AG10803 (cell line): ENCODE data around the gene DPF3.

Experiments
- DNase-seq: peaks from one replicate; pipeline ENCODE4 v3.0.0; 2010; ENCODE audit warnings: low read depth
- H3K4me3 ChIP-seq: 2 replicates; pipeline ENCODE4 v1.5.1; 2011; ENCODE audit warnings: mild to moderate bottlenecking, low read length, control low read depth
- CTCF ChIP-seq: conservative IDR thresholded peaks from 2 replicates; pipeline ENCODE4 v1.5.1; 2011; ENCODE audit warnings: mild to moderate bottlenecking, low read length, control low read depth, inconsistent platforms

DPF3 gene

DNA sequence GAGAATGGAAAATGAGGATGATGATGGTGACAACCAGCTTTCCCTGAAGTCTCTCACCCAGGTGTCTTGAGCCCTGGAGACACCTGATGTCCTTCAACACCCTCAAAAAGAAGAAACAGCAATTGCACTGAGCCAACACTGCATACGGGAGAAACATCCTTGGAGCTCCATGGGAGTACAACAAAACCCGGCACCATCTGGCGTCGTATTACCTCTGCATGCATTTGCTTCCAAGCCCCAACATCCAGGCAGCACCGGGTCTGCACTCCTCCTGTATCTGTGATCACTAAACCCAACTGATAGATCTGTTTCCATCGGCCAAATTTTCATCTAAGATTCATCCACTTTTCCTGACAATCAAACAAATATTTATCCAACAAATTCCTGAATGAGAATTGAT lies 249.9 kb downstream of the DPF3 start:
- DNase-seq = no peak
- no peak for TF ChIP-seq CTCF

DNA sequence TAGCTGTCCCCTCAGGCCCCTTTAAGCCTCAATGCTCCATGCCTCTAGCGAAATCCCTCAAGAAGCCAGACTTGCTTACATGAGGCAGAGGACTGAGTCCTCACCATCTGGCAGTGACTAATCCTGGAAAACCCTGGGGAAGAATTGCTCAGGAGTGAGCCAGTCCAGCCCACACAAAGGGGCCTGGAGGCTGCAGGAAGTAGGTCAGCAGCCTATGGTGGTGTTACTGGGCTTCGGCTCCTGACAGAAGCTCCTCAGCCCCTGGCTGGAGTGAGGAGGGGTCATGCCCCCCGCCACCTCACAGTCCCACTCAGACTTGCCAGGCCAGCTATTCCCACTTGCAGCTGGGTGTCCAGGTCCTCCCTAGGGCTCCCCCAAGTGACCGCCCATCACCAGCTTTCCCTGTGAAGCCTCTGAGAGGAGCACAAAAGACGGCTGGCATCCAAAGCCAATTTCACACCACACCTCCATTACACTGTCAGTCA lies 250.5 kb downstream of the DPF3 start:
- peak; percentile 96 for DNase-seq
- 0 out of 2 replicates have a peak, but pooled peaks have one; percentile 6 for TF ChIP-seq CTCF

More for the DNA sequence above, 249.9 kb downstream of the DPF3 start:
- H3K4me3 ChIP-seq = no peak overlapping the region

GRCh38 chr14:72640911-72641485 lies 252.9 kb downstream of the DPF3 start:
- H3K4me3 ChIP-seq = no peak overlapping the region
- DNase-seq = no peak
- no peak for TF ChIP-seq CTCF

More for the DNA sequence above, 250.5 kb downstream of the DPF3 start:
- H3K4me3 ChIP-seq = no peak overlapping the region

GRCh38 chr14:72638021-72638420 lies 255.9 kb downstream of the DPF3 start:
- DNase-seq = peak; percentile 94
- TF ChIP-seq CTCF = no peak
- no peak overlapping the region for H3K4me3 ChIP-seq

DNA sequence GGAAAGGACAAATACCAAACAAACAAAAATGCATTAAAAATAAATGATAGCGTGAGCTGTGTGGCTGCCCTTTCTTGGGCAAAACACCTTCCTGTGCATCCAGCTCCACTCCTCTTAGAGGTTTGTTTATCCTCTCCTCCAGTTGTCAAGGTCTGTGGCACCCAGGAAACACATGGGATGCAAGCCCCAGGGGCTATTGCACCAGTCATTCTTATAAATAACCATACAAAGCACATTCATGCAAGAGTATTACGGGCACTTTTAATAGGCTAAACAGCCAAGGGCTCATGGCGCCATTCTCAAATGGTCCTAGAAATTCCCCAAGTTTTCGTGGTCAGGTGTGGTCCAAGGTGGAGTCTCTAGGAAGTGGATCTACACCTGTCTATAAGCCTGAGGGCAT lies 257.0 kb downstream of the DPF3 start:
- no peak overlapping the region for H3K4me3 ChIP-seq

GRCh38 chr14:72636094-72636493 lies 257.8 kb downstream of the DPF3 start:
- TF ChIP-seq CTCF = no peak
- DNase-seq = no peak
- no peak overlapping the region for H3K4me3 ChIP-seq

More for the DNA sequence above, 257.0 kb downstream of the DPF3 start:
- no peak for TF ChIP-seq CTCF
- no peak for DNase-seq
